NCI-H2171 (cell line): Measurements from ENCODE around the gene MYB.
"Not testable (repeated sequence)": the region's sequence is repeated elsewhere in the genome, so short reads cannot be mapped to it uniquely, and the experiment has no call there.

Experiments used
- DNase-seq: peaks from one replicate; lab custom pipeline; 2025; lab: John Stamatoyannopoulos, UW

Gene MYB

GRCh38 chr6:135164387-135164786, 16.7 kb upstream of the MYB start:
- DNase-seq: not testable (repeated sequence)

- no peak for DNase-seq
These were observed 16.1 kb upstream of the MYB start for GRCh38 chr6:135165031-135165430.

GRCh38 chr6:135166515-135166914, 14.6 kb upstream of the MYB start:
- no peak for DNase-seq

GRCh38 chr6:135167617-135168016, 13.5 kb upstream of the MYB start:
- DNase-seq: no peak

GRCh38 chr6:135168766-135169165, 12.3 kb upstream of the MYB start:
- no peak for DNase-seq

GRCh38 chr6:135170238-135170637, 10.9 kb upstream of the MYB start:
- no peak for DNase-seq

- no peak for DNase-seq
These were observed 10.3 kb upstream of the MYB start for GRCh38 chr6:135170849-135171248.

GRCh38 chr6:135173242-135173988, 7.7 kb upstream of the MYB start:
- no peak for DNase-seq

- DNase-seq: no peak
These were observed 7.1 kb upstream of the MYB start for GRCh38 chr6:135173989-135174484.

GRCh38 chr6:135176058-135176457, 5.0 kb upstream of the MYB start:
- DNase-seq: no peak

GRCh38 chr6:135176464-135176863, 4.6 kb upstream of the MYB start:
- no peak for DNase-seq

GRCh38 chr6:135179372-135179771, 1.7 kb upstream of the MYB start:
- DNase-seq: no peak

GRCh38 chr6:135179920-135180541, 1.1 kb upstream of the MYB start:
- DNase-seq: no peak

GRCh38 chr6:135181333-135182070, 394 bp downstream of the MYB start:
- peak; percentile 36 for DNase-seq

- DNase-seq: peak; percentile 41
These were observed 1.2 kb downstream of the MYB start for GRCh38 chr6:135182071-135183001.

GRCh38 chr6:135183002-135183531, 2.0 kb downstream of the MYB start:
- DNase-seq: peak; percentile 67

GRCh38 chr6:135183532-135184440, 2.7 kb downstream of the MYB start:
- DNase-seq: no peak

GRCh38 chr6:135185483-135185882, 4.4 kb downstream of the MYB start:
- DNase-seq: no peak

- no peak for DNase-seq
These were observed 5.1 kb downstream of the MYB start for GRCh38 chr6:135186255-135186654.

- no peak for DNase-seq
These were observed 6.3 kb downstream of the MYB start for GRCh38 chr6:135187372-135187771.
